Measurements from ENCODE around the gene FGF5.

The FGF5 gene

GRCh38 chr4:80233390-80233789 is 33.1 kb upstream of the FGF5 start:
- DNase-seq (ENCODE audit: low read depth): no peak
- no peak for TF ChIP-seq CTCF (IDR thresholded peaks at IDR 0.05; ENCODE audit: low read depth, low read length)
- TF ChIP-seq MYC (IDR thresholded peaks at IDR 0.05; ENCODE audit: low read depth, low read length): no peak
- no peak for TF ChIP-seq MAX (IDR thresholded peaks at IDR 0.05; ENCODE audit: low read depth, low read length)
- TF ChIP-seq POLR2A (IDR thresholded peaks at IDR 0.05; ENCODE audit: extremely low read depth, insufficient read length): no peak
- H3K4me3 ChIP-seq (ENCODE audit: low read depth, low read length): no peak overlapping the region

GRCh38 chr4:80235451-80235850 is 31.0 kb upstream of the FGF5 start:
- no peak overlapping the region for H3K4me3 ChIP-seq (ENCODE audit: low read depth, low read length)
- TF ChIP-seq MYC (IDR thresholded peaks at IDR 0.05; ENCODE audit: low read depth, low read length): no peak
- TF ChIP-seq POLR2A (IDR thresholded peaks at IDR 0.05; ENCODE audit: extremely low read depth, insufficient read length): no peak
- TF ChIP-seq CTCF (IDR thresholded peaks at IDR 0.05; ENCODE audit: low read depth, low read length): no peak
- no peak for TF ChIP-seq MAX (IDR thresholded peaks at IDR 0.05; ENCODE audit: low read depth, low read length)
- DNase-seq (ENCODE audit: low read depth): no peak

GRCh38 chr4:80237992-80238391 is 28.5 kb upstream of the FGF5 start:
- H3K4me3 ChIP-seq (ENCODE audit: low read depth, low read length): no peak overlapping the region
- DNase-seq (ENCODE audit: low read depth): no peak
- TF ChIP-seq CTCF (IDR thresholded peaks at IDR 0.05; ENCODE audit: low read depth, low read length) (no peak), MAX (IDR thresholded peaks at IDR 0.05; ENCODE audit: low read depth, low read length) (no peak), POLR2A (IDR thresholded peaks at IDR 0.05; ENCODE audit: extremely low read depth, insufficient read length) (no peak), MYC (IDR thresholded peaks at IDR 0.05; ENCODE audit: low read depth, low read length) (no peak)

GRCh38 chr4:80239480-80240150 is 26.8 kb upstream of the FGF5 start:
- TF ChIP-seq MAX (IDR thresholded peaks at IDR 0.05; ENCODE audit: low read depth, low read length) (no peak), POLR2A (IDR thresholded peaks at IDR 0.05; ENCODE audit: extremely low read depth, insufficient read length) (no peak), CTCF (IDR thresholded peaks at IDR 0.05; ENCODE audit: low read depth, low read length) (no peak), MYC (IDR thresholded peaks at IDR 0.05; ENCODE audit: low read depth, low read length) (no peak)
- DNase-seq (ENCODE audit: low read depth): no peak
- no peak overlapping the region for H3K4me3 ChIP-seq (ENCODE audit: low read depth, low read length)

- no peak for DNase-seq (ENCODE audit: low read depth)
- no peak overlapping the region for H3K4me3 ChIP-seq (ENCODE audit: low read depth, low read length)
These were observed 25.5 kb upstream of the FGF5 start for GRCh38 chr4:80240976-80241375.

More at GRCh38 chr4:80240976-80241375, 25.5 kb upstream of the FGF5 start:
- TF ChIP-seq CTCF (IDR thresholded peaks at IDR 0.05; ENCODE audit: low read depth, low read length) (no peak), MAX (IDR thresholded peaks at IDR 0.05; ENCODE audit: low read depth, low read length) (no peak), MYC (IDR thresholded peaks at IDR 0.05; ENCODE audit: low read depth, low read length) (no peak), POLR2A (IDR thresholded peaks at IDR 0.05; ENCODE audit: extremely low read depth, insufficient read length) (no peak)
